Measurements from ENCODE around the gene MOV10.

- TF ChIP-seq EZH2 (optimal IDR thresholded peaks at IDR 0.05; ENCODE audit: low read depth, low read length) = no peak
- TF ChIP-seq CTCF (IDR thresholded peaks at IDR 0.05; ENCODE audit: low read length) = no peak
- no peak for TF ChIP-seq EZH2phosphoT487 (IDR thresholded peaks at IDR 0.05; ENCODE audit: low read length)
Measured at GRCh38 chr1:112634367-112634766, 40.1 kb upstream of the MOV10 start.
